ENCODE measurements around the gene ANP32A. TPM values are rescaled to one million over a fixed set of nuclear protein-coding genes. Genes with fewer than 3 reads are reported as not detected.
"Not testable (repeated sequence)": the region's sequence is repeated elsewhere in the genome, so short reads cannot be mapped to it uniquely, and the experiment has no call there.

The ANP32A gene
- total RNA-seq, 1 donor from 2014 or later = 114 TPM

DNA sequence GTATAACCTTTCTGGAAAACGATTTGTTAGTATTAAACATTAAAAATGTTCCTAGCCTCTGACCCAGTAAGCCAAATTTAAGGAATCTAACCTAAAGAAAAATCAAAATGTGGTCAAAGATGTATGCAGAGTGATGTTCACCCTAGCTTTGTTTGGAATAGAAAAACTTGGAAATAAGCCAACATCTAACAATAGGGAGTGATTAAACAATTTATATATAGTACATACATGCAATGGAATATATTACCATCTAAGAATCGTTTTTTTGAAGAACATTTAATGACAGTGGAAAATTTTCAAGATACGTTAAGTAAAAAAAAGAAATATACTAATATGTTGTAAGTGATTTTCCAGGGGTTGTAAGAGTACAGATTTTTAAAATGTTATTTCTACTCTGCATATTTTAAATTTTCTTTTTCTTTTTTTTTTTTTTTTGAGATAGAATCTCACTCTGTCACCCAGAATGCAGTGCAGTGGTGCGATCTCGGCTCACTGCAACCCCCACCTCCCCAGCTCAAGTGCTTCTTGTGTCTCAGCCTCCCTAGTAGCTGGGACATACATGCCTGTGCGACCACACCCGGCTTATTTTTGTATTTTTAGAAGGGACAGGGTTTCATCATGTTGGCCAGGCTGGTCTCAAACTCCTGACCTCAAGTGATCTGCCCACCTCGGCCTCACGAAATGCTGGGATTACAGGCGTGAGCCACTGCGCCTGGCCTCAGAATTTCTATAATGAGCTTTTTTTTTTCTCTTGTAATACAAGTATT is 54.9 kb downstream of the ANP32A start:
- no peak for ATAC-seq
- DNase-seq = no peak

DNA sequence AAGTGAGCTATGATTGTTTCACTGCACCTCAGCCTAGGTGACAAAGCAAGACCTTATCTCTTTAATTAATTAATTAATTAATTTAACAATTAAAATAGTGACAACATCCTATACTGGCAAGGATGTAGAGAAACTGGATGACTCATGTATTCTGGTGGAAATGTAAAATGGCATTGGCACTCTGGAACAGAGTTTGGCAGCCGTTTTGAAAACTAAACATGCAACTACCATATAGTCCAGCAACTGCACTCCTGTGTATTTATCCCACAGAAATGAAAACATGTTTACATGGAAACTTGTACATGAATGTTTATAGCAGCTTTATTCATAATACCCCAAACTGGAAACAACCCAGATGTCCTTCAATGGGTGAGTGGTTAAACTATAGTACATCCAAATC is 56.6 kb downstream of the ANP32A start:
- DNase-seq = no peak
- Histone ChIP-seq H3K27ac (no peak overlapping the region), H3K9me3 (no peaks in the 10 kb centered on the region), H3K27me3 (no peaks in the 10 kb centered on the region), H3K4me1 (no peaks in the 10 kb centered on the region), H3K36me3 (no peaks in the 10 kb centered on the region), H3K4me3 (no peak overlapping the region)
- no peak for ATAC-seq
- TF ChIP-seq, protein P1, sequence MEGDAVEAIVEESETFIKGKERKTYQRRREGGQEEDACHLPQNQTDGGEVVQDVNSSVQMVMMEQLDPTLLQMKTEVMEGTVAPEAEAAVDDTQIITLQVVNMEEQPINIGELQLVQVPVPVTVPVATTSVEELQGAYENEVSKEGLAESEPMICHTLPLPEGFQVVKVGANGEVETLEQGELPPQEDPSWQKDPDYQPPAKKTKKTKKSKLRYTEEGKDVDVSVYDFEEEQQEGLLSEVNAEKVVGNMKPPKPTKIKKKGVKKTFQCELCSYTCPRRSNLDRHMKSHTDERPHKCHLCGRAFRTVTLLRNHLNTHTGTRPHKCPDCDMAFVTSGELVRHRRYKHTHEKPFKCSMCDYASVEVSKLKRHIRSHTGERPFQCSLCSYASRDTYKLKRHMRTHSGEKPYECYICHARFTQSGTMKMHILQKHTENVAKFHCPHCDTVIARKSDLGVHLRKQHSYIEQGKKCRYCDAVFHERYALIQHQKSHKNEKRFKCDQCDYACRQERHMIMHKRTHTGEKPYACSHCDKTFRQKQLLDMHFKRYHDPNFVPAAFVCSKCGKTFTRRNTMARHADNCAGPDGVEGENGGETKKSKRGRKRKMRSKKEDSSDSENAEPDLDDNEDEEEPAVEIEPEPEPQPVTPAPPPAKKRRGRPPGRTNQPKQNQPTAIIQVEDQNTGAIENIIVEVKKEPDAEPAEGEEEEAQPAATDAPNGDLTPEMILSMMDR (IDR thresholded peaks at IDR 0.05) = no peak
- intact Hi-C loops (cut with DNase I) = no loop called here

More for the DNA sequence above, 54.9 kb downstream of the ANP32A start:
- no peaks in the 10 kb centered on the region for H3K4me1 ChIP-seq
- no peak overlapping the region for H3K4me3 ChIP-seq
- no peaks in the 10 kb centered on the region for H3K36me3 ChIP-seq
- H3K27me3 ChIP-seq = no peaks in the 10 kb centered on the region
- H3K9me3 ChIP-seq = no peaks in the 10 kb centered on the region
- TF ChIP-seq, protein P1 (IDR thresholded peaks at IDR 0.05) = no peak
- intact Hi-C loops (cut with DNase I) = no loop called here
- H3K27ac ChIP-seq = no peak overlapping the region

- ATAC-seq = no peak
- Histone ChIP-seq H3K27me3 (no peaks in the 10 kb centered on the region), H3K27ac (no peak overlapping the region), H3K36me3 (no peaks in the 10 kb centered on the region), H3K4me1 (no peaks in the 10 kb centered on the region), H3K4me3 (no peak overlapping the region), H3K9me3 (no peaks in the 10 kb centered on the region)
- intact Hi-C loops (cut with DNase I) = no loop called here
- no peak for DNase-seq
- TF ChIP-seq, protein P1 (IDR thresholded peaks at IDR 0.05) = no peak
These were observed 57.6 kb downstream of the ANP32A start for GRCh38 chr15:68763063-68763462.

DNA sequence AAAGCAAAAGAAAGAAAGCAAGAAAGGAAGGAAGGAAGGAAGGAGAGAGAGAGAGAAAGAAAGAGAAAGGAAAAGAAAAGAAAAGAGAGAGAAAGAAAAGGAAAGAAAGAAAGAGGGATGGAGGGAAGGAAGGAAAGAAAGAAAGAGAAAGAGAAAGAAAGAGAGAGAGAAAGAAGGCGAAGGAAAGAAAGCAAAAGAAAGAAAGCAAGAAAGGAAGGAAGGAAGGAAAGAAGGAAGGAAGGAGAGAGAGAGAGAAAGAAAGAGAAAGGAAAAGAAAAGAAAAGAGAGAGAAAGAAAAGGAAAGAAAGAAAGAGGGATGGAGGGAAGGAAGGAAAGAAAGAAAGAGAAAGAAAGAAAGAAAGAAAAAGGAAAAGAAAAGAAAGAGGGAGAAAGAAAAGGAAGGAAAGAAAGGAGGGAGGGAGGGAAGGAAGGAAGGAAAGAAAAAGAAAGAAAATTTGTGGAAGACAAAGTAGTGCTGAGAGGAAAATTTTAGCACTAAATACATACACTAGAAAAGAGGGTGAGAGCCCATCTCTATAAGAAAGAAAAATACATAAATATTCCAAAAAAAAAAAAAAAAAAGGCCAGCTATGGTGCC is 60.6 kb downstream of the ANP32A start:
- DNase-seq; H3K4me1 ChIP-seq; H3K27ac ChIP-seq; H3K36me3 ChIP-seq; H3K4me3 ChIP-seq; ATAC-seq; H3K9me3 ChIP-seq; H3K27me3 ChIP-seq; intact Hi-C loops (cut with DNase I): not testable (repeated sequence)

- DNase-seq (no peak), ATAC-seq (no peak)
- TF ChIP-seq, protein P1 (IDR thresholded peaks at IDR 0.05) = no peak
- intact Hi-C loops (cut with DNase I) = no loop called here
- Histone ChIP-seq H3K36me3 (no peaks in the 10 kb centered on the region), H3K27me3 (no peaks in the 10 kb centered on the region), H3K9me3 (no peaks in the 10 kb centered on the region), H3K27ac (no peak overlapping the region), H3K4me1 (no peaks in the 10 kb centered on the region), H3K4me3 (no peak overlapping the region)
These were observed 65.0 kb downstream of the ANP32A start for GRCh38 chr15:68755731-68756130.

- H3K27ac ChIP-seq = no peak overlapping the region
- intact Hi-C loops (cut with DNase I) = no loop called here
- DNase-seq (no peak), ATAC-seq (no peak)
- no peaks in the 10 kb centered on the region for H3K27me3 ChIP-seq
- no peaks in the 10 kb centered on the region for H3K9me3 ChIP-seq
- no peaks in the 10 kb centered on the region for H3K36me3 ChIP-seq
- H3K4me1 ChIP-seq = no peaks in the 10 kb centered on the region
- TF ChIP-seq, protein P1 (IDR thresholded peaks at IDR 0.05) = no peak
- no peak overlapping the region for H3K4me3 ChIP-seq
These were observed 69.1 kb downstream of the ANP32A start for GRCh38 chr15:68751622-68752021.

All from upper lobe of right lung (tissue), 1 donor.